Activated CD4-positive, alpha-beta memory T cell treated with anti-CD3 and anti-CD28 coated beads, Interleukin-2, amount 10 ng/mL, durations not matched to agents 7 days and 5 days (primary cell): Measurements from ENCODE around the gene SLC12A3. TPM values are rescaled to one million over a fixed set of nuclear protein-coding genes. Genes with fewer than 3 reads are reported as not detected.
A peak's percentile ranks its signal among the peaks of the same experiment; 100 is the strongest.
"Not testable (repeated sequence)": the region's sequence is repeated elsewhere in the genome, so short reads cannot be mapped to it uniquely, and the experiment has no call there.

Experiments used
- CTCF ChIA-PET: fragments of 350-600 bp; sonication (Branson Sonifier 250); formaldehyde crosslinking; loops from one replicate; lab custom pipeline; 2021; ENCODE audit warnings: antibody characterized with exemption, inconsistent platforms; lab: Charles Lee
- POLR2A ChIA-PET: fragments of 350-600 bp; sonication (Branson Sonifier 250); formaldehyde crosslinking; loops from one replicate; lab custom pipeline; 2021; ENCODE audit warnings: antibody characterized with exemption; lab: Charles Lee
- DNase-seq: peaks from one replicate; pipeline ENCODE4 v3.0.0-alpha.2; 2020
- H3K27ac Mint-ChIP-seq: one replicate; pipeline ENCODE4 v1.8.0; 2021; ENCODE audit warnings: mild to moderate bottlenecking, mixed read lengths
- H3K27me3 Mint-ChIP-seq: one replicate; pipeline ENCODE4 v1.8.0; 2021; ENCODE audit warnings: mixed read lengths
- H3K36me3 Mint-ChIP-seq: one replicate; pipeline ENCODE4 v1.8.0; 2021; ENCODE audit warnings: low read depth, mixed read lengths
- H3K4me1 Mint-ChIP-seq: one replicate; pipeline ENCODE4 v1.8.0; 2021; ENCODE audit warnings: mixed read lengths
- H3K4me3 Mint-ChIP-seq: one replicate; pipeline ENCODE4 v1.8.0; 2021; ENCODE audit warnings: mild to moderate bottlenecking, mixed read lengths
- H3K9me3 Mint-ChIP-seq: one replicate; pipeline ENCODE4 v1.8.0; 2021; ENCODE audit warnings: mixed read lengths
- total RNA-seq, 2 experiments: library from RNA; stranded (reverse); gene quantifications; one replicate each; pipeline ENCODE4 v1.2.3, GENCODE V29; 2021

The SLC12A3 gene
- total RNA-seq, 2 experiments from 2014 or later: not detected

GRCh38 chr16:56929639-56930038 lies 64.6 kb downstream of the SLC12A3 start:
- DNase-seq: no peak
- peaks cover 23% of the 10 kb centered on the region for H3K36me3 Mint-ChIP-seq
- H3K4me3 Mint-ChIP-seq: no peak overlapping the region
- H3K27me3 Mint-ChIP-seq: peaks cover 2% of the 10 kb centered on the region
- peaks cover 18% of the 10 kb centered on the region for H3K4me1 Mint-ChIP-seq
- CTCF ChIA-PET: interaction anchor here (1.9 kb wide), 1 partner anchor 11 kb away, joined by 6 read pairs; no protein-coding TSS in a partner anchor
- H3K9me3 Mint-ChIP-seq: no peaks in the 10 kb centered on the region
- POLR2A ChIA-PET: interaction anchor here (3.0 to 6.6 kb wide), 2 partner anchors 10 to 15 kb away, joined by 18 to 140 read pairs; no protein-coding TSS in a partner anchor
- no peak overlapping the region for H3K27ac Mint-ChIP-seq

GRCh38 chr16:56930486-56931270 lies 65.7 kb downstream of the SLC12A3 start:
- H3K4me3 Mint-ChIP-seq: peak overlapping the region; percentile 98
- H3K27me3 Mint-ChIP-seq: peaks cover 2% of the 10 kb centered on the region
- H3K9me3 Mint-ChIP-seq: no peaks in the 10 kb centered on the region
- CTCF ChIA-PET: interaction anchor here (0.9 to 1.9 kb wide), 3 partner anchors 10 to 61 kb away, joined by 3 to 6 read pairs (median 4); no protein-coding TSS in a partner anchor
- POLR2A ChIA-PET: interaction anchor here (1.0 to 6.8 kb wide), 15 partner anchors 9 to 248 kb away, joined by 3 to 140 read pairs (median 9); partner anchors contain the start of genes NLRC5 and SLC12A3
- H3K36me3 Mint-ChIP-seq: peaks cover 33% of the 10 kb centered on the region
- no peak for DNase-seq
- H3K4me1 Mint-ChIP-seq: peaks cover 25% of the 10 kb centered on the region
- H3K27ac Mint-ChIP-seq: peak overlapping the region; percentile 96

GRCh38 chr16:56931271-56931891 lies 66.4 kb downstream of the SLC12A3 start:
- no peaks in the 10 kb centered on the region for H3K9me3 Mint-ChIP-seq
- POLR2A ChIA-PET: interaction anchor here (0.6 to 6.8 kb wide), 42 partner anchors 8 to 678 kb away, joined by 3 to 140 read pairs (median 4); partner anchors contain the start of genes NLRC5, NUDT21, OGFOD1 and SLC12A3
- peaks cover 31% of the 10 kb centered on the region for H3K4me1 Mint-ChIP-seq
- no peak for DNase-seq
- H3K36me3 Mint-ChIP-seq: peaks cover 40% of the 10 kb centered on the region
- peak overlapping the region; percentile 98 for H3K4me3 Mint-ChIP-seq
- H3K27ac Mint-ChIP-seq: peak overlapping the region; percentile 96
- CTCF ChIA-PET: interaction anchor here (0.9 to 1.9 kb wide), 3 partner anchors 11 to 62 kb away, joined by 3 to 6 read pairs (median 4); no protein-coding TSS in a partner anchor
- peaks cover 2% of the 10 kb centered on the region for H3K27me3 Mint-ChIP-seq

- H3K4me1 Mint-ChIP-seq: peaks cover 38% of the 10 kb centered on the region
- ChIA-PET CTCF (interaction anchor here (0.9 to 1.6 kb wide), 2 partner anchors 11 to 63 kb away, joined by 3 to 4 read pairs; no protein-coding TSS in a partner anchor), POLR2A (interaction anchor here (0.6 to 6.8 kb wide), 44 partner anchors 7 to 678 kb away, joined by 3 to 140 read pairs (median 4); partner anchors contain the start of genes NLRC5, NUDT21, OGFOD1 and SLC12A3)
- H3K27me3 Mint-ChIP-seq: peaks cover 2% of the 10 kb centered on the region
- H3K27ac Mint-ChIP-seq: peak within 1 kb of the TSS; percentile 96
- peaks cover 47% of the 10 kb centered on the region for H3K36me3 Mint-ChIP-seq
- H3K4me3 Mint-ChIP-seq: peak within 1 kb of the TSS; percentile 98
- H3K9me3 Mint-ChIP-seq: no peaks in the 10 kb centered on the region
- peak; percentile 99 for DNase-seq
Measured at GRCh38 chr16:56931892-56932720, 67.1 kb downstream of the SLC12A3 start, which contains the start of gene HERPUD1. TSS of gene HERPUD1 (plus strand) at chr16:56932142. CDS start at chr16:56932245, 103 bp downstream.

GRCh38 chr16:56932721-56933619 lies 68.0 kb downstream of the SLC12A3 start:
- DNase-seq: peak; percentile 62
- Mint-ChIP-seq H3K27ac (peak overlapping the region; percentile 96), H3K4me1 (peaks cover 46% of the 10 kb centered on the region), H3K9me3 (no peaks in the 10 kb centered on the region), H3K36me3 (peaks cover 56% of the 10 kb centered on the region), H3K27me3 (no peaks in the 10 kb centered on the region), H3K4me3 (peak overlapping the region; percentile 98)
- POLR2A ChIA-PET: interaction anchor here (0.7 to 6.8 kb wide), 24 partner anchors 12 to 1066 kb away, joined by 3 to 140 read pairs (median 4); partner anchors contain the start of genes NLRC5, NUDT21, OGFOD1 and POLR2C
- CTCF ChIA-PET: interaction anchor here (1.1 to 1.8 kb wide), 3 partner anchors 13 to 140 kb away, joined by 3 to 4 read pairs (median 3); no protein-coding TSS in a partner anchor

GRCh38 chr16:56933828-56934598 lies 69.0 kb downstream of the SLC12A3 start:
- Mint-ChIP-seq H3K4me3 (peak overlapping the region; percentile 98), H3K9me3 (no peaks in the 10 kb centered on the region), H3K36me3 (peaks cover 66% of the 10 kb centered on the region), H3K4me1 (peaks cover 56% of the 10 kb centered on the region), H3K27ac (peak overlapping the region; percentile 96), H3K27me3 (no peaks in the 10 kb centered on the region)
- no peak for DNase-seq
- CTCF ChIA-PET: interaction anchor here (0.6 to 1.8 kb wide), 6 partner anchors 14 to 1196 kb away, joined by 3 to 4 read pairs (median 3); no protein-coding TSS in a partner anchor
- POLR2A ChIA-PET: interaction anchor here (0.7 to 6.8 kb wide), 11 partner anchors 10 to 604 kb away, joined by 3 to 140 read pairs (median 4); partner anchors contain the start of genes NLRC5, POLR2C and SLC12A3

GRCh38 chr16:56934599-56935145 lies 69.7 kb downstream of the SLC12A3 start:
- DNase-seq, H3K27me3 Mint-ChIP-seq, H3K9me3 Mint-ChIP-seq: not testable (repeated sequence)
- POLR2A ChIA-PET: interaction anchor here (1.3 to 6.8 kb wide), 5 partner anchors 10 to 107 kb away, joined by 3 to 140 read pairs (median 67); partner anchors contain the start of genes NLRC5 and SLC12A3
- CTCF ChIA-PET: interaction anchor here (0.6 to 1.3 kb wide), 3 partner anchors 30 to 1195 kb away, joined by 3 to 4 read pairs (median 3); no protein-coding TSS in a partner anchor
- peak overlapping the region; percentile 98 for H3K4me3 Mint-ChIP-seq
- H3K27ac Mint-ChIP-seq: peak overlapping the region; percentile 96
- peaks cover 63% of the 10 kb centered on the region for H3K4me1 Mint-ChIP-seq
- H3K36me3 Mint-ChIP-seq: peaks cover 73% of the 10 kb centered on the region

GRCh38 chr16:56935201-56935600 lies 70.2 kb downstream of the SLC12A3 start:
- Mint-ChIP-seq H3K4me3 (peak overlapping the region; percentile 98), H3K27ac (peak overlapping the region; percentile 65), H3K27me3 (no peaks in the 10 kb centered on the region), H3K36me3 (peaks cover 78% of the 10 kb centered on the region), H3K4me1 (peaks cover 68% of the 10 kb centered on the region), H3K9me3 (no peaks in the 10 kb centered on the region)
- ChIA-PET CTCF (interaction anchor here (1.3 kb wide), 1 partner anchor 29 kb away, joined by 4 read pairs; no protein-coding TSS in a partner anchor), POLR2A (interaction anchor here (5.6 to 6.8 kb wide), 3 partner anchors 9 to 69 kb away, joined by 67 to 140 read pairs (median 100); partner anchors contain the start of gene SLC12A3)
- DNase-seq: no peak

- DNase-seq: no peak
- peak overlapping the region; percentile 18 for H3K27ac Mint-ChIP-seq
- H3K4me1 Mint-ChIP-seq: peaks cover 67% of the 10 kb centered on the region
- no peaks in the 10 kb centered on the region for H3K27me3 Mint-ChIP-seq
- H3K4me3 Mint-ChIP-seq: peak overlapping the region; percentile 98
- no peaks in the 10 kb centered on the region for H3K9me3 Mint-ChIP-seq
- peaks cover 89% of the 10 kb centered on the region for H3K36me3 Mint-ChIP-seq
- ChIA-PET CTCF (interaction anchor here (1.3 kb wide), 1 partner anchor 18 kb away, joined by 3 read pairs; no protein-coding TSS in a partner anchor), POLR2A (interaction anchor here (1.3 to 6.8 kb wide), 5 partner anchors 9 to 67 kb away, joined by 3 to 100 read pairs (median 7); partner anchors contain the start of gene NLRC5)
Measured at GRCh38 chr16:56936491-56936890, 71.5 kb downstream of the SLC12A3 start.
